Right lobe of liver (tissue), 6 donors: ENCODE measurements around the gene COLGALT1. TPM values are rescaled to one million over a fixed set of nuclear protein-coding genes. Genes with fewer than 3 reads are reported as not detected.

Source experiments
- ATAC-seq, 4 donors: fragments of 200-7000 bp; cut with Tn5 transposase; one replicate each; pipeline ENCODE4 v1.9.1; 2020; ENCODE audit warnings: mild to moderate bottlenecking in 4 of 4, moderate library complexity in 4 of 4
- DNase-seq, 3 donors: peaks; one replicate each; pipeline ENCODE4 v3.0.0-alpha.2; 2020
- H3K27ac ChIP-seq, 3 donors: fragments of 200-600 bp; one replicate each; pipeline ENCODE4 v1.8.0; 2022
- H3K27me3 ChIP-seq, 2 donors: fragments of 200-600 bp; one replicate each; pipeline ENCODE4 v1.8.0; 2022
- H3K36me3 ChIP-seq, 4 donors: fragments of 200-600 bp; sonication (generic) in 1 of 4; one replicate each; pipeline versions ENCODE4 v1.5.1 to v1.8.0; 2017 to 2022; ENCODE audit warnings: control low read depth in 1 of 4
- H3K4me1 ChIP-seq, 4 donors: fragments of 200-600 bp; sonication (generic) in 1 of 4; one replicate each; pipeline versions ENCODE4 v1.5.1 to v1.8.0; 2017 to 2022; ENCODE audit warnings: control low read depth in 1 of 4
- H3K4me3 ChIP-seq, 3 donors: fragments of 200-600 bp; one replicate each; pipeline ENCODE4 v1.8.0; 2022
- H3K9me3 ChIP-seq, 4 donors: fragments of 200-600 bp; sonication (generic) in 1 of 4; one replicate each; pipeline versions ENCODE4 v1.5.1 to v1.8.0; 2017 to 2022; ENCODE audit warnings: control low read depth in 1 of 4
- CTCF ChIP-seq, 4 donors: fragments of 200-600 bp in 3 of 4; fragments of 450-650 bp in 1 of 4; IDR thresholded peaks; one replicate each; pipeline versions ENCODE4 v1.5.1 to v1.8.0; 2016 to 2022; ENCODE audit warnings: antibody characterized with exemption in 4 of 4, mild to moderate bottlenecking in 2 of 4
- POLR2A ChIP-seq: fragments of 450-650 bp; IDR thresholded peaks from one replicate; pipeline ENCODE4 v1.6.1; 2017; ENCODE audit warnings: antibody characterized with exemption, mild to moderate bottlenecking
- WGBS: methylation state at CpG from one replicate; pipeline ENCODE4 v1.1.6; 2018; ENCODE audit warnings: low coverage, low lambda C conversion rate; ENCODE audit not compliant: insufficient coverage; ENCODE audit errors: missing lambda C conversion rate; 5-methylcytosine and 5-hydroxymethylcytosine counted together
- intact Hi-C, 2 donors: fragments of 100-400 bp; cut with DNase I; formaldehyde crosslinking; loops; one replicate each; pipeline versions ENCODE4 v1.11.2 to v1.14.1; 2022
- total RNA-seq, 6 experiments: library from RNA; depleted of rRNA in 2 of 6; stranded (reverse); fragments of >200 nt in 2 of 6; fragmentation: NEBNext Ultra II Directional in 3 of 6; extraction: Animal tissue kit (Norgen Biotek cat#: 25700) in 3 of 6; gene quantifications; one replicate each; pipeline versions ENCODE4 v1.1.0 to v1.2.4, GENCODE V29; 2016 to 2023
- donor health status: DM: no; HTN: yes; CAD: no.
- donor health status: DM: no; HTN: no; CAD: no.
- donor health status: DM: no; HTN: no; CAD: no.
- donor health status: DM: no; HTN: yes; CAD: no.
- donor health status: DM: no; HTN: yes; CAD: no.

COLGALT1 gene
- total RNA-seq, 6 experiments from 2014 or later, result 23.2 to 36.8 (median 31.1) TPM

- Histone ChIP-seq H3K36me3 (no peaks in the 10 kb centered on the region), H3K4me3 (no peak overlapping the region), H3K27me3 (no peaks in the 10 kb centered on the region), H3K27ac (no peak overlapping the region), H3K4me1 (no peaks in the 10 kb centered on the region), H3K9me3 (no peaks in the 10 kb centered on the region)
- 60% methylated on average over 1 of the region's 3 CpGs for WGBS
- ATAC-seq (no peak), DNase-seq (no peak)
- intact Hi-C loops, result no loop called here
- TF ChIP-seq CTCF (IDR thresholded peaks at IDR 0.05) (no peak), POLR2A (no peak)
These were observed 71.7 kb downstream of the COLGALT1 start for GRCh38 chr19:17627161-17627560.

GRCh38 chr19:17627921-17628320 lies 72.5 kb downstream of the COLGALT1 start:
- WGBS, result no CpG with 5 or more reads among the region's 5 CpGs
- Histone ChIP-seq H3K27me3 (no peaks in the 10 kb centered on the region), H3K27ac (no peak overlapping the region), H3K36me3 (no peaks in the 10 kb centered on the region), H3K4me1 (no peaks in the 10 kb centered on the region), H3K4me3 (no peak overlapping the region), H3K9me3 (no peaks in the 10 kb centered on the region)
- intact Hi-C loops, result no loop called here
- DNase-seq (no peak), ATAC-seq (no peak)
- TF ChIP-seq CTCF (IDR thresholded peaks at IDR 0.05) (no peak), POLR2A (no peak)

GRCh38 chr19:17629760-17630159 lies 74.3 kb downstream of the COLGALT1 start:
- DNase-seq (no peak), ATAC-seq (no peak)
- Histone ChIP-seq H3K4me1 (no peaks in the 10 kb centered on the region), H3K27me3 (no peaks in the 10 kb centered on the region), H3K36me3 (no peaks in the 10 kb centered on the region), H3K4me3 (no peak overlapping the region), H3K27ac (no peak overlapping the region), H3K9me3 (no peaks in the 10 kb centered on the region)
- intact Hi-C loops, result no loop called here
- 51% methylated on average over 2 of the region's 2 CpGs for WGBS
- no peak for TF ChIP-seq CTCF (IDR thresholded peaks at IDR 0.05)
- no peak for TF ChIP-seq POLR2A

GRCh38 chr19:17632577-17632976 lies 77.1 kb downstream of the COLGALT1 start:
- WGBS, result no CpG with 5 or more reads among the region's 9 CpGs
- intact Hi-C loops, result no loop called here
- Histone ChIP-seq H3K27me3 (no peaks in the 10 kb centered on the region), H3K27ac (no peak overlapping the region), H3K9me3 (no peaks in the 10 kb centered on the region), H3K4me1 (no peaks in the 10 kb centered on the region), H3K4me3 (no peak overlapping the region), H3K36me3 (no peaks in the 10 kb centered on the region)
- TF ChIP-seq POLR2A (no peak), CTCF (IDR thresholded peaks at IDR 0.05) (no peak)
- ATAC-seq (no peak), DNase-seq (no peak)

Other genes with a start within 250 kb of the COLGALT1 start
- 100 to 1,000 TPM in 4 of 6 experiments, 10 to 100 TPM in 2; 63.5 to 363 (median 122) TPM for gene MRPL34, start 249.8 kb upstream of the COLGALT1 start, total RNA-seq
- 10 to 100 TPM; 10.4 to 23.4 (median 14.1) TPM for gene DDA1, start 246.1 kb upstream of the COLGALT1 start, total RNA-seq
- gene ANO8, start 220.8 kb upstream of the COLGALT1 start, total RNA-seq, result 1 to 10 TPM; 5.0 to 8.8 (median 6.6) TPM
- 10 to 100 TPM; 10.3 to 23.6 (median 13.6) TPM for gene GTPBP3, start 218.1 kb upstream of the COLGALT1 start, total RNA-seq
- gene PLVAP, start 178.3 kb upstream of the COLGALT1 start, total RNA-seq, result 10 to 100 TPM in 1 of 6 experiments, 1 to 10 TPM in 4, under 1 TPM in 1; 0.78 to 16.6 (median 4.1) TPM
- 1 to 10 TPM in 1 of 6 experiments, under 1 TPM in 3, not detected in 2; 0.26 to 1.2 (median 0.36) TPM for gene CCDC194, start 161.5 kb upstream of the COLGALT1 start, total RNA-seq
- gene BST2, start 150.0 kb upstream of the COLGALT1 start, total RNA-seq, result 100 to 1,000 TPM in 3 of 6 experiments, 10 to 100 TPM in 3; 78.2 to 157 (median 96.2) TPM
- gene MVB12A, start 135.6 kb upstream of the COLGALT1 start, total RNA-seq, result 10 to 100 TPM; 13.5 to 38.0 (median 15.8) TPM
- gene TMEM221, start 107.0 kb upstream of the COLGALT1 start, total RNA-seq, result under 1 TPM in 3 of 6 experiments, not detected in 3; 0.12 to 0.19 (median 0.16) TPM
- gene NXNL1, start 94.7 kb upstream of the COLGALT1 start, total RNA-seq, result not detected
- 10 to 100 TPM in 1 of 6 experiments, 1 to 10 TPM in 5; 5.1 to 12.3 (median 6.1) TPM for gene SLC27A1, start 85.1 kb upstream of the COLGALT1 start, total RNA-seq
- 10 to 100 TPM; 31.7 to 60.0 (median 38.8) TPM for gene PGLS, start 44.0 kb upstream of the COLGALT1 start, total RNA-seq
- under 1 TPM in 1 of 6 experiments, not detected in 5; 0.02 TPM for gene UNC13A, start 132.7 kb downstream of the COLGALT1 start, total RNA-seq
- gene MAP1S, start 163.8 kb downstream of the COLGALT1 start, total RNA-seq, result 10 to 100 TPM; 11.1 to 31.3 (median 14.9) TPM
- gene FCHO1, start 195.8 kb downstream of the COLGALT1 start, total RNA-seq, result 1 to 10 TPM in 4 of 6 experiments, under 1 TPM in 2; 0.93 to 3.6 (median 1.3) TPM
- 10 to 100 TPM in 2 of 6 experiments, 1 to 10 TPM in 3, under 1 TPM in 1; 0.26 to 13.6 (median 3.1) TPM for gene B3GNT3, start 239.5 kb downstream of the COLGALT1 start, total RNA-seq